HepG2 (cell line): ENCODE measurements around the gene NOX3. TPM values are rescaled to one million over a fixed set of nuclear protein-coding genes. Genes with fewer than 3 reads are reported as not detected.

Experiments
- BRD4 ChIP-seq: sonication (generic); formaldehyde crosslinking; IDR thresholded peaks from 2 replicates; pipeline ENCODE4 v1.4.0; 2020; ENCODE audit warnings: missing genetic modification reagents
- NFATC3 ChIP-seq: sonication (generic); formaldehyde crosslinking; IDR thresholded peaks from 2 replicates; pipeline ENCODE4 v1.5.1; 2020; ENCODE audit warnings: mild to moderate bottlenecking, missing genetic modification reagents
- NR2C2 ChIP-seq: sonication (generic); formaldehyde crosslinking; IDR thresholded peaks from 2 replicates; pipeline ENCODE4 v1.4.0; 2020; ENCODE audit warnings: missing genetic modification reagents, mild to moderate bottlenecking, moderate library complexity, borderline replicate concordance
- RFXANK ChIP-seq: IDR thresholded peaks from 2 replicates; pipeline ENCODE4 v1.6.1; 2016
- SIN3A ChIP-seq: IDR thresholded peaks from 2 replicates; pipeline ENCODE4 v1.6.1; 2011; ENCODE audit warnings: low read depth, mild to moderate bottlenecking, control low read depth, low read length, borderline replicate concordance
- ZBTB7A ChIP-seq: sonication (generic); formaldehyde crosslinking; IDR thresholded peaks from 2 replicates; pipeline ENCODE4 v1.8.0; 2022; ENCODE audit warnings: mild to moderate bottlenecking, missing genetic modification reagents
- ZNF230 ChIP-seq: sonication (generic); formaldehyde crosslinking; IDR thresholded peaks from 2 replicates; pipeline ENCODE4 v1.4.0; 2020; ENCODE audit warnings: mild to moderate bottlenecking, missing genetic modification reagents
- ZNF337 ChIP-seq: sonication (generic); formaldehyde crosslinking; IDR thresholded peaks from 2 replicates; pipeline ENCODE4 v1.5.1; 2020; ENCODE audit warnings: missing genetic modification reagents, low read depth, mild to moderate bottlenecking, borderline replicate concordance
- ZNF414 ChIP-seq: sonication (generic); formaldehyde crosslinking; IDR thresholded peaks from 2 replicates; pipeline ENCODE4 v1.5.0; 2020; ENCODE audit warnings: missing genetic modification reagents
- ZNF615 ChIP-seq: sonication (generic); formaldehyde crosslinking; IDR thresholded peaks from 2 replicates; pipeline ENCODE4 v1.5.0; 2020; ENCODE audit warnings: mild to moderate bottlenecking, missing genetic modification reagents, borderline replicate concordance
- ZNF784 ChIP-seq: sonication (generic); formaldehyde crosslinking; IDR thresholded peaks from 2 replicates; pipeline ENCODE4 v1.5.1; 2020; ENCODE audit warnings: missing genetic modification reagents, mild to moderate bottlenecking, borderline replicate concordance
- ZNF83 ChIP-seq: sonication (generic); formaldehyde crosslinking; IDR thresholded peaks from 2 replicates; pipeline ENCODE4 v1.4.0; 2020; ENCODE audit warnings: missing genetic modification reagents, mild to moderate bottlenecking, borderline replicate concordance
- ZSCAN20 ChIP-seq: sonication (generic); formaldehyde crosslinking; IDR thresholded peaks from 2 replicates; pipeline ENCODE4 v1.4.0; 2020; ENCODE audit warnings: missing genetic modification reagents, mild to moderate bottlenecking, borderline replicate concordance
- polyA plus RNA-seq, 8 experiments: library from polyadenylated mRNA; depleted of rRNA in 3 of 8; stranded (reverse) in 7 of 8; unstranded in 1 of 8; fragments of >200 nt; fragmentation: Illumina TruSeq in 4 of 8; extraction: Trizol in 4 of 8; gene quantifications; 2 replicates each; pipeline versions ENCODE4 v1.2.1 to v1.2.3, GENCODE V29; 2011 to 2016; ENCODE audit warnings: low read depth in 4 of 8, missing spikeins in 1 of 8, mixed read lengths in 1 of 8; ENCODE audit not compliant: insufficient read depth in 1 of 8
- total RNA-seq, 5 experiments: library from RNA; depleted of rRNA; stranded (reverse); fragments of >200 nt; fragmentation: Illumina TruSeq; extraction: Trizol; gene quantifications; 2 replicates each; pipeline ENCODE4 v1.2.3, GENCODE V29; 2016; ENCODE audit warnings: low read depth in 1 of 5
- TF ChIP-seq, protein P1 (sequence below): sonication (generic); formaldehyde crosslinking; IDR thresholded peaks from 2 replicates; pipeline ENCODE4 v1.8.0; 2022; ENCODE audit warnings: mild to moderate bottlenecking, missing genetic modification reagents; ENCODE audit not compliant: insufficient replicate concordance
- TF ChIP-seq, protein P2 (sequence below): sonication (generic); formaldehyde crosslinking; IDR thresholded peaks from 2 replicates; pipeline ENCODE4 v1.4.0; 2020; ENCODE audit warnings: mild to moderate bottlenecking, missing genetic modification reagents
- TF ChIP-seq, protein P3 (sequence below): sonication (generic); formaldehyde crosslinking; IDR thresholded peaks from 2 replicates; pipeline ENCODE4 v1.4.0; 2020; ENCODE audit warnings: missing genetic modification reagents, borderline replicate concordance
- TF ChIP-seq, protein P4 (sequence below): sonication (generic); formaldehyde crosslinking; IDR thresholded peaks from 2 replicates; pipeline ENCODE4 v1.4.0; 2020; ENCODE audit warnings: missing genetic modification reagents

The NOX3 gene
- total and polyA plus RNA-seq, 2 of the 13 experiments (the other 11 are each of a cell fraction or from before 2014, with no cell fraction given), result 0.09 to 0.18 TPM

- TF ChIP-seq ZNF337 (CRISPR knock-in tag) (peak; percentile 60; the same call in 1 of the 2 replicates), ZSCAN20 (CRISPR knock-in tag) (no peak), ZNF615 (CRISPR knock-in tag) (no peak; the same call in 1 of the 2 replicates), NR2C2 (CRISPR knock-in tag) (peak; percentile 78), RFXANK (CRISPR knock-in tag) (no peak), ZNF784 (CRISPR knock-in tag) (no peak), NFATC3 (CRISPR knock-in tag) (0 out of 2 replicates have a peak, but pooled peaks have one; percentile 39), ZBTB7A (no peak), ZNF83 (no peak), ZNF414 (CRISPR knock-in tag) (peak; percentile 76), ZNF230 (CRISPR knock-in tag) (peak; percentile 69; the same call in 1 of the 2 replicates), SIN3A (no peak), BRD4 (CRISPR knock-in tag) (peak; percentile 99)
- TF ChIP-seq, protein P1, sequence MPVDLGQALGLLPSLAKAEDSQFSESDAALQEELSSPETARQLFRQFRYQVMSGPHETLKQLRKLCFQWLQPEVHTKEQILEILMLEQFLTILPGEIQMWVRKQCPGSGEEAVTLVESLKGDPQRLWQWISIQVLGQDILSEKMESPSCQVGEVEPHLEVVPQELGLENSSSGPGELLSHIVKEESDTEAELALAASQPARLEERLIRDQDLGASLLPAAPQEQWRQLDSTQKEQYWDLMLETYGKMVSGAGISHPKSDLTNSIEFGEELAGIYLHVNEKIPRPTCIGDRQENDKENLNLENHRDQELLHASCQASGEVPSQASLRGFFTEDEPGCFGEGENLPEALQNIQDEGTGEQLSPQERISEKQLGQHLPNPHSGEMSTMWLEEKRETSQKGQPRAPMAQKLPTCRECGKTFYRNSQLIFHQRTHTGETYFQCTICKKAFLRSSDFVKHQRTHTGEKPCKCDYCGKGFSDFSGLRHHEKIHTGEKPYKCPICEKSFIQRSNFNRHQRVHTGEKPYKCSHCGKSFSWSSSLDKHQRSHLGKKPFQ (CRISPR knock-in tag), result no peak
- TF ChIP-seq, protein P2, sequence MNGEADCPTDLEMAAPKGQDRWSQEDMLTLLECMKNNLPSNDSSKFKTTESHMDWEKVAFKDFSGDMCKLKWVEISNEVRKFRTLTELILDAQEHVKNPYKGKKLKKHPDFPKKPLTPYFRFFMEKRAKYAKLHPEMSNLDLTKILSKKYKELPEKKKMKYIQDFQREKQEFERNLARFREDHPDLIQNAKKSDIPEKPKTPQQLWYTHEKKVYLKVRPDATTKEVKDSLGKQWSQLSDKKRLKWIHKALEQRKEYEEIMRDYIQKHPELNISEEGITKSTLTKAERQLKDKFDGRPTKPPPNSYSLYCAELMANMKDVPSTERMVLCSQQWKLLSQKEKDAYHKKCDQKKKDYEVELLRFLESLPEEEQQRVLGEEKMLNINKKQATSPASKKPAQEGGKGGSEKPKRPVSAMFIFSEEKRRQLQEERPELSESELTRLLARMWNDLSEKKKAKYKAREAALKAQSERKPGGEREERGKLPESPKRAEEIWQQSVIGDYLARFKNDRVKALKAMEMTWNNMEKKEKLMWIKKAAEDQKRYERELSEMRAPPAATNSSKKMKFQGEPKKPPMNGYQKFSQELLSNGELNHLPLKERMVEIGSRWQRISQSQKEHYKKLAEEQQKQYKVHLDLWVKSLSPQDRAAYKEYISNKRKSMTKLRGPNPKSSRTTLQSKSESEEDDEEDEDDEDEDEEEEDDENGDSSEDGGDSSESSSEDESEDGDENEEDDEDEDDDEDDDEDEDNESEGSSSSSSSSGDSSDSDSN, result no peak
- TF ChIP-seq, protein P3, sequence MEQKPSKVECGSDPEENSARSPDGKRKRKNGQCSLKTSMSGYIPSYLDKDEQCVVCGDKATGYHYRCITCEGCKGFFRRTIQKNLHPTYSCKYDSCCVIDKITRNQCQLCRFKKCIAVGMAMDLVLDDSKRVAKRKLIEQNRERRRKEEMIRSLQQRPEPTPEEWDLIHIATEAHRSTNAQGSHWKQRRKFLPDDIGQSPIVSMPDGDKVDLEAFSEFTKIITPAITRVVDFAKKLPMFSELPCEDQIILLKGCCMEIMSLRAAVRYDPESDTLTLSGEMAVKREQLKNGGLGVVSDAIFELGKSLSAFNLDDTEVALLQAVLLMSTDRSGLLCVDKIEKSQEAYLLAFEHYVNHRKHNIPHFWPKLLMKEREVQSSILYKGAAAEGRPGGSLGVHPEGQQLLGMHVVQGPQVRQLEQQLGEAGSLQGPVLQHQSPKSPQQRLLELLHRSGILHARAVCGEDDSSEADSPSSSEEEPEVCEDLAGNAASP (CRISPR knock-in tag), result peak; percentile 99
- TF ChIP-seq, protein P4, sequence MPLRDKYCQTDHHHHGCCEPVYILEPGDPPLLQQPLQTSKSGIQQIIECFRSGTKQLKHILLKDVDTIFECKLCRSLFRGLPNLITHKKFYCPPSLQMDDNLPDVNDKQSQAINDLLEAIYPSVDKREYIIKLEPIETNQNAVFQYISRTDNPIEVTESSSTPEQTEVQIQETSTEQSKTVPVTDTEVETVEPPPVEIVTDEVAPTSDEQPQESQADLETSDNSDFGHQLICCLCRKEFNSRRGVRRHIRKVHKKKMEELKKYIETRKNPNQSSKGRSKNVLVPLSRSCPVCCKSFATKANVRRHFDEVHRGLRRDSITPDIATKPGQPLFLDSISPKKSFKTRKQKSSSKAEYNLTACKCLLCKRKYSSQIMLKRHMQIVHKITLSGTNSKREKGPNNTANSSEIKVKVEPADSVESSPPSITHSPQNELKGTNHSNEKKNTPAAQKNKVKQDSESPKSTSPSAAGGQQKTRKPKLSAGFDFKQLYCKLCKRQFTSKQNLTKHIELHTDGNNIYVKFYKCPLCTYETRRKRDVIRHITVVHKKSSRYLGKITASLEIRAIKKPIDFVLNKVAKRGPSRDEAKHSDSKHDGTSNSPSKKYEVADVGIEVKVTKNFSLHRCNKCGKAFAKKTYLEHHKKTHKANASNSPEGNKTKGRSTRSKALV (CRISPR knock-in tag), result peak; percentile 22; the same call in 1 of the 2 replicates
These were observed 11.3 kb downstream of the NOX3 start (continued) for GRCh38 chr6:155444120-155444917.
